ENCODE measurements around the gene APOL1. TPM values are rescaled to one million over a fixed set of nuclear protein-coding genes. Genes with fewer than 3 reads are reported as not detected.

Gene APOL1
- total and polyA plus RNA-seq, 10 of the 15 experiments (the other 5 are each of a cell fraction or from before 2014, with no cell fraction given) = 9.0 to 42.0 (median 17.6) TPM

DNA sequence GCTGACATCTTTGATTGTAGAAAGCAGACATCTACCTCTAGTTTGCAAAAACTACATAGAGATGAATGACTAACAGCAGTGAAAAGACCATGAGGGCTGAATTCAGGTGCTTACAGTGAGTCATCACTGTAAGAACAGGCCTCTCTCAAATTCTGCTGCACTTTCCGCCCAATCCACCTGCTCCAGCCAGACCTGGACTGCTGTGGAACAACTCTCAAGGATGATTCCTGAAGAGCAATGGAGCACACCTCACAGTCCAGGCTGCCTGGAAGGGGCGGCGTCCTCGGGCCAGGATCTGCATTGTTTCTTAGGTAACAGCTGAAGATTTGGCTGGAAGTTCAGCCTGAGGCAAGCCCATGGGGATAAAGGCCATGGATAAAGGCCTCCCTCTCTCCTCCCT is 28.7 kb upstream of the APOL1 start:
- ChIA-PET POLR2A (interaction anchor here (0.5 kb wide), 1 partner anchor 161 kb away, joined by 3 read pairs; no protein-coding TSS in a partner anchor), SMC1A (ENCODE audit: uncharacterized antibody, unreplicated experiment) (interaction anchor here (1.0 to 1.5 kb wide), 2 partner anchors 12 to 29 kb away, joined by 3 to 7 read pairs; no protein-coding TSS in a partner anchor), CTCF (no interaction called here), RAD21 (ENCODE audit: unreplicated experiment) (no interaction called here)
- 91% methylated on average over 4 of the region's 4 CpGs for WGBS (ENCODE audit: insufficient coverage, insufficient replicate concordance, low lambda C conversion rate, missing lambda C conversion rate)
- peaks cover 2 to 7% of the 10 kb centered on the region in 2 experiments for H3K36me3 ChIP-seq (ENCODE audit: control insufficient read depth in 2 of 2, insufficient read depth in 2 of 2, low read length in 1 of 2)
- H3K4me2 ChIP-seq (ENCODE audit: control insufficient read depth, insufficient read depth) = no peak overlapping the region
- no peak for DNase-seq (ENCODE audit: low read depth, low spot score)
- H4K20me1 ChIP-seq (ENCODE audit: control insufficient read depth, insufficient read depth) = no peaks in the 10 kb centered on the region
- TF ChIP-seq CEBPB (IDR thresholded peaks at IDR 0.05; ENCODE audit: borderline replicate concordance in 1 of 2, low read depth in 2 of 2, low read length in 2 of 2) (no peak), ZBTB40 (IDR thresholded peaks at IDR 0.05; ENCODE audit: borderline replicate concordance) (no peak), ASH2L (IDR thresholded peaks at IDR 0.05; ENCODE audit: borderline replicate concordance, low read depth) (no peak), MTA3 (IDR thresholded peaks at IDR 0.05; ENCODE audit: borderline replicate concordance, low read length) (no peak), STAT1 (conservative IDR thresholded peaks at IDR 0.05) (no peak), RAD51 (IDR thresholded peaks at IDR 0.05) (no peak), EP300 (IDR thresholded peaks at IDR 0.05; ENCODE audit: borderline replicate concordance in 1 of 2, control insufficient read depth in 1 of 2, low read depth in 2 of 2, low read length in 2 of 2) (no peak), IRF5 (IDR thresholded peaks at IDR 0.05; ENCODE audit: borderline replicate concordance) (no peak), KAT2A (conservative IDR thresholded peaks at IDR 0.05; ENCODE audit: control insufficient read depth, low read depth, low read length) (no peak), ZNF207 (IDR thresholded peaks at IDR 0.05; ENCODE audit: borderline replicate concordance) (no peak), TARDBP (IDR thresholded peaks at IDR 0.05; ENCODE audit: borderline replicate concordance) (no peak)
- TF ChIP-seq, protein P1, sequence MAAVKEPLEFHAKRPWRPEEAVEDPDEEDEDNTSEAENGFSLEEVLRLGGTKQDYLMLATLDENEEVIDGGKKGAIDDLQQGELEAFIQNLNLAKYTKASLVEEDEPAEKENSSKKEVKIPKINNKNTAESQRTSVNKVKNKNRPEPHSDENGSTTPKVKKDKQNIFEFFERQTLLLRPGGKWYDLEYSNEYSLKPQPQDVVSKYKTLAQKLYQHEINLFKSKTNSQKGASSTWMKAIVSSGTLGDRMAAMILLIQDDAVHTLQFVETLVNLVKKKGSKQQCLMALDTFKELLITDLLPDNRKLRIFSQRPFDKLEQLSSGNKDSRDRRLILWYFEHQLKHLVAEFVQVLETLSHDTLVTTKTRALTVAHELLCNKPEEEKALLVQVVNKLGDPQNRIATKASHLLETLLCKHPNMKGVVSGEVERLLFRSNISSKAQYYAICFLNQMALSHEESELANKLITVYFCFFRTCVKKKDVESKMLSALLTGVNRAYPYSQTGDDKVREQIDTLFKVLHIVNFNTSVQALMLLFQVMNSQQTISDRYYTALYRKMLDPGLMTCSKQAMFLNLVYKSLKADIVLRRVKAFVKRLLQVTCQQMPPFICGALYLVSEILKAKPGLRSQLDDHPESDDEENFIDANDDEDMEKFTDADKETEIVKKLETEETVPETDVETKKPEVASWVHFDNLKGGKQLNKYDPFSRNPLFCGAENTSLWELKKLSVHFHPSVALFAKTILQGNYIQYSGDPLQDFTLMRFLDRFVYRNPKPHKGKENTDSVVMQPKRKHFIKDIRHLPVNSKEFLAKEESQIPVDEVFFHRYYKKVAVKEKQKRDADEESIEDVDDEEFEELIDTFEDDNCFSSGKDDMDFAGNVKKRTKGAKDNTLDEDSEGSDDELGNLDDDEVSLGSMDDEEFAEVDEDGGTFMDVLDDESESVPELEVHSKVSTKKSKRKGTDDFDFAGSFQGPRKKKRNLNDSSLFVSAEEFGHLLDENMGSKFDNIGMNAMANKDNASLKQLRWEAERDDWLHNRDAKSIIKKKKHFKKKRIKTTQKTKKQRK (IDR thresholded peaks at IDR 0.05; ENCODE audit: low read depth, low read length) = no peak
- FAIRE-seq = no peak
- no peak for ATAC-seq
- intact Hi-C loops (cut with micrococcal nuclease; ENCODE audit: unreplicated experiment) (no loop called here), in situ Hi-C loops (cut with MboI) (no loop called here)
- H2AFZ ChIP-seq (ENCODE audit: control insufficient read depth, low read depth, low read length) = no peak overlapping the region
- no peaks in the 10 kb centered on the region for H3K79me2 ChIP-seq (ENCODE audit: control insufficient read depth, insufficient read depth, low read length)
- no peaks in the 10 kb centered on the region for H3K4me1 ChIP-seq (ENCODE audit: control insufficient read depth, insufficient read depth, low read length)
- H3K4me3 ChIP-seq = no peak overlapping the region
- H3K27me3 ChIP-seq (replicated peaks in 1 of 2; ENCODE audit: control insufficient read depth in 2 of 2, insufficient read depth in 2 of 2, low read length in 1 of 2) = no peaks in the 10 kb centered on the region
- no peaks in the 10 kb centered on the region for H3K9me3 ChIP-seq (replicated peaks; ENCODE audit: control insufficient read depth, insufficient read depth, low read length)
- no peak overlapping the region for H3K9ac ChIP-seq (ENCODE audit: control insufficient read depth, insufficient read depth, low read length)
- BruUV-seq (replicated peaks) = no TSS peak
- H3K27ac ChIP-seq (ENCODE audit: control insufficient read depth, insufficient read depth) = no peak overlapping the region
